ENCODE data around the gene POLR1G. TPM values are rescaled to one million over a fixed set of nuclear protein-coding genes. Genes with fewer than 3 reads are reported as not detected.
A peak's percentile ranks its signal among the peaks of the same experiment; 100 is the strongest.

The POLR1G gene
- total and polyA plus RNA-seq, 9 of the 15 experiments (the other 6 are each of a cell fraction or from before 2014, with no cell fraction given) = 3.0 to 50.1 (median 27.4) TPM

DNA sequence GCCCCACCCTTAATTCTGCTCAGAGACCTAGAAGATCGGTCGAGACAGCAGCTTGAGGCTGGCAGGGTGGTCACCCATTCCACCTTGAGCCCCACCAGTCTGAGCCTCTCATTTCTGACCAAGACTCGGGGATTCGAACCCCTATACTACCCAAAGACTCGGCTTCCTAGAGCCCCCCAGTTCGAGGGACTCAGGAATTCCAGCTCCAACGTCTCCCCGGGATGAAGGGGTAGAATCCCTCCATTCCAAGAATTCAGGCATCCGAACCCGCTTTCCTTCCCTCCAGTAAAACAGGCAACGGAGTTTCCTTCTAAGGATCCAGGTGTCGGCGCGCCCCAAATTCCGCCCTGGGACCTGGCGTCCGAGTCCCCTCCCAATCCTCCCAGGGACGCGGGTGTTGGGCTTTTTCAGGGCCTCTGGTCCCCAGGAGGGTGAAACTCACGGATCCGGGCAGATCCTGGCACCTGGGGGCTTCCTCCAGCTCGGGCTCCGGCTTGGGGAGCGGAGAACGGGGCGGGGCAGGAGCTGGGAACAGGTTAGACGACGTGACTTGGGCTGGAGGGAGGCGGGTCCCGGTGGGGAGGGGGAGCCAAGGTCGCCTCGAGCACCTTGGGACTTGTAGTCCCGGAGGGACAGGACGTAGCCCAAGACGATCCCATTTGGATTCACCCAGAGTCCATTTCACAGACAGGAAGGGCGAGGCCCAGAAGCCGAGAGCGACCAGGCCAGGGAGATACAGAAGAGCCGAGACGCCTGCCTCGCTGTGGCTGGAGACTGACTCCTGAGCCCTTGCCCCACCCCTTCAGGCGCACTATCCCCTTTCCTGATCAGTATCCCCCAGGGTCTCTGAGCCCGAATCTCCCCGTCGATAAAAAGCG is 1.6 kb upstream of the POLR1G start, which contains the start of gene PPP1R13L (continued):
- TF ChIP-seq BMI1 (IDR thresholded peaks at IDR 0.05; ENCODE audit: low read length) (no peak), OTX1 (CRISPR knock-in tag; IDR thresholded peaks at IDR 0.05) (no peak), XRCC5 (IDR thresholded peaks at IDR 0.05; ENCODE audit: low read depth, low read length) (peak; percentile 73), ZKSCAN1 (IDR thresholded peaks at IDR 0.05; ENCODE audit: low read depth, low read length) (no peak), RNF2 (IDR thresholded peaks at IDR 0.05) (no peak), NCOA4 (IDR thresholded peaks at IDR 0.05; ENCODE audit: partially characterized antibody) (no peak), GATA2 (CRISPR knock-in tag; IDR thresholded peaks at IDR 0.05) (no peak), HEY1 (CRISPR knock-in tag; IDR thresholded peaks at IDR 0.05; ENCODE audit: borderline replicate concordance) (no peak), ZNF12 (CRISPR knock-in tag; IDR thresholded peaks at IDR 0.05) (0 out of 2 replicates have a peak, but pooled peaks have one; percentile 30), JUNB (CRISPR knock-in tag; conservative IDR thresholded peaks at IDR 0.05) (no peak), TAF1 (IDR thresholded peaks at IDR 0.05; ENCODE audit: control insufficient read depth, extremely low read depth, insufficient read depth, low read length, severe bottlenecking) (no peak), IFI16 (CRISPR knock-in tag; IDR thresholded peaks at IDR 0.05) (no peak), RBBP5 (IDR thresholded peaks at IDR 0.05; ENCODE audit: borderline replicate concordance, insufficient read depth, low read length, poor library complexity, severe bottlenecking) (no peak), TAF9B (IDR thresholded peaks at IDR 0.05; ENCODE audit: partially characterized antibody) (no peak), RAD51 (IDR thresholded peaks at IDR 0.05; ENCODE audit: borderline replicate concordance, low read depth) (no peak), RFX5 (IDR thresholded peaks at IDR 0.05; ENCODE audit: low read depth, low read length) (no peak), ILK (tag; IDR thresholded peaks at IDR 0.05; ENCODE audit: borderline replicate concordance, low read depth) (no peak), ILF3 (IDR thresholded peaks at IDR 0.05; ENCODE audit: borderline replicate concordance) (no peak), PHF21A (IDR thresholded peaks at IDR 0.05; ENCODE audit: borderline replicate concordance, low read depth) (0 out of 2 replicates have a peak, but pooled peaks have one; percentile 62)
- TF ChIP-seq, protein P1, sequence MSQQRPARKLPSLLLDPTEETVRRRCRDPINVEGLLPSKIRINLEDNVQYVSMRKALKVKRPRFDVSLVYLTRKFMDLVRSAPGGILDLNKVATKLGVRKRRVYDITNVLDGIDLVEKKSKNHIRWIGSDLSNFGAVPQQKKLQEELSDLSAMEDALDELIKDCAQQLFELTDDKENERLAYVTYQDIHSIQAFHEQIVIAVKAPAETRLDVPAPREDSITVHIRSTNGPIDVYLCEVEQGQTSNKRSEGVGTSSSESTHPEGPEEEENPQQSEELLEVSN (IDR thresholded peaks at IDR 0.05; ENCODE audit: borderline replicate concordance in 1 of 2, extremely low read depth in 1 of 2, insufficient read depth in 1 of 2, insufficient read length in 1 of 2, low read depth in 1 of 2, low read length in 1 of 2, poor library complexity in 1 of 2, severe bottlenecking in 1 of 2) = no peak
- TF ChIP-seq, protein P2, sequence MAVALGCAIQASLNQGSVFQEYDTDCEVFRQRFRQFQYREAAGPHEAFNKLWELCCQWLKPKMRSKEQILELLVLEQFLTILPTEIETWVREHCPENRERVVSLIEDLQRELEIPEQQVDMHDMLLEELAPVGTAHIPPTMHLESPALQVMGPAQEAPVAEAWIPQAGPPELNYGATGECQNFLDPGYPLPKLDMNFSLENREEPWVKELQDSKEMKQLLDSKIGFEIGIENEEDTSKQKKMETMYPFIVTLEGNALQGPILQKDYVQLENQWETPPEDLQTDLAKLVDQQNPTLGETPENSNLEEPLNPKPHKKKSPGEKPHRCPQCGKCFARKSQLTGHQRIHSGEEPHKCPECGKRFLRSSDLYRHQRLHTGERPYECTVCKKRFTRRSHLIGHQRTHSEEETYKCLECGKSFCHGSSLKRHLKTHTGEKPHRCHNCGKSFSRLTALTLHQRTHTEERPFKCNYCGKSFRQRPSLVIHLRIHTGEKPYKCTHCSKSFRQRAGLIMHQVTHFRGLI (CRISPR knock-in tag; IDR thresholded peaks at IDR 0.05) = no peak
- TF ChIP-seq, protein P3, sequence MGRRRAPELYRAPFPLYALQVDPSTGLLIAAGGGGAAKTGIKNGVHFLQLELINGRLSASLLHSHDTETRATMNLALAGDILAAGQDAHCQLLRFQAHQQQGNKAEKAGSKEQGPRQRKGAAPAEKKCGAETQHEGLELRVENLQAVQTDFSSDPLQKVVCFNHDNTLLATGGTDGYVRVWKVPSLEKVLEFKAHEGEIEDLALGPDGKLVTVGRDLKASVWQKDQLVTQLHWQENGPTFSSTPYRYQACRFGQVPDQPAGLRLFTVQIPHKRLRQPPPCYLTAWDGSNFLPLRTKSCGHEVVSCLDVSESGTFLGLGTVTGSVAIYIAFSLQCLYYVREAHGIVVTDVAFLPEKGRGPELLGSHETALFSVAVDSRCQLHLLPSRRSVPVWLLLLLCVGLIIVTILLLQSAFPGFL (CRISPR knock-in tag; IDR thresholded peaks at IDR 0.05) = no peak
- TF ChIP-seq, protein P4, sequence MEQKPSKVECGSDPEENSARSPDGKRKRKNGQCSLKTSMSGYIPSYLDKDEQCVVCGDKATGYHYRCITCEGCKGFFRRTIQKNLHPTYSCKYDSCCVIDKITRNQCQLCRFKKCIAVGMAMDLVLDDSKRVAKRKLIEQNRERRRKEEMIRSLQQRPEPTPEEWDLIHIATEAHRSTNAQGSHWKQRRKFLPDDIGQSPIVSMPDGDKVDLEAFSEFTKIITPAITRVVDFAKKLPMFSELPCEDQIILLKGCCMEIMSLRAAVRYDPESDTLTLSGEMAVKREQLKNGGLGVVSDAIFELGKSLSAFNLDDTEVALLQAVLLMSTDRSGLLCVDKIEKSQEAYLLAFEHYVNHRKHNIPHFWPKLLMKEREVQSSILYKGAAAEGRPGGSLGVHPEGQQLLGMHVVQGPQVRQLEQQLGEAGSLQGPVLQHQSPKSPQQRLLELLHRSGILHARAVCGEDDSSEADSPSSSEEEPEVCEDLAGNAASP (IDR thresholded peaks at IDR 0.05) = no peak

Data from K562 (cell line).